GM12864 (cell line): ENCODE measurements around the gene PNRC2.
A peak's percentile ranks its signal among the peaks of the same experiment; 100 is the strongest.

Experiments used
- DNase-seq: peaks from one replicate; pipeline ENCODE4 v3.0.0-alpha.2; 2011; ENCODE audit warnings: low read depth
- H3K4me3 ChIP-seq: 2 replicates; pipeline ENCODE4 v1.5.1; 2011; ENCODE audit warnings: mild to moderate bottlenecking, low read depth, low read length, control low read depth
- TF ChIP-seq, protein P1 (sequence below): IDR thresholded peaks from 2 replicates; pipeline ENCODE4 v1.5.1; 2011; ENCODE audit warnings: low read depth, mild to moderate bottlenecking, moderate library complexity, low read length, control low read depth, inconsistent platforms; ENCODE audit errors: missing control alignments

The PNRC2 gene

DNA sequence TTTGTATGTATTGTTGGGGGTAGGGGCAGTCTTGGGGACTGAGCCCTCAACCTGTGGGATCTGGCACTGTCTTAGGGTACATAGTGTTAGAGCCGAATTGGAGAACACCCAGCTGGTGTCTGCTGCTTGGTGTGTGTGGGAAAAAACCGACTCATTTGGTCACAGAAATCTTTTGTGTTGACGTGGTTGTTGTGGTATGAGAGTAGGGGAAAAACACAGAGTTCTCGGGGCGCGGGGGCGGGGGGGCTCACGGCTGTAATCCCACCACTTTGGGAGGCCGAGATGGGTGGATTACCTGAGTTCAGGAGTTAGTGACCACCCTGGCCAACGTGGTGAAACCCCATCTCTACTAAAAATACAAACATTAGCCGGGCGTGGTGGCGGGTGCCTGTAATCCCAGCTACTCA is 35.8 kb downstream of the PNRC2 start:
- H3K4me3 ChIP-seq, result no peak overlapping the region
- TF ChIP-seq, protein P1, sequence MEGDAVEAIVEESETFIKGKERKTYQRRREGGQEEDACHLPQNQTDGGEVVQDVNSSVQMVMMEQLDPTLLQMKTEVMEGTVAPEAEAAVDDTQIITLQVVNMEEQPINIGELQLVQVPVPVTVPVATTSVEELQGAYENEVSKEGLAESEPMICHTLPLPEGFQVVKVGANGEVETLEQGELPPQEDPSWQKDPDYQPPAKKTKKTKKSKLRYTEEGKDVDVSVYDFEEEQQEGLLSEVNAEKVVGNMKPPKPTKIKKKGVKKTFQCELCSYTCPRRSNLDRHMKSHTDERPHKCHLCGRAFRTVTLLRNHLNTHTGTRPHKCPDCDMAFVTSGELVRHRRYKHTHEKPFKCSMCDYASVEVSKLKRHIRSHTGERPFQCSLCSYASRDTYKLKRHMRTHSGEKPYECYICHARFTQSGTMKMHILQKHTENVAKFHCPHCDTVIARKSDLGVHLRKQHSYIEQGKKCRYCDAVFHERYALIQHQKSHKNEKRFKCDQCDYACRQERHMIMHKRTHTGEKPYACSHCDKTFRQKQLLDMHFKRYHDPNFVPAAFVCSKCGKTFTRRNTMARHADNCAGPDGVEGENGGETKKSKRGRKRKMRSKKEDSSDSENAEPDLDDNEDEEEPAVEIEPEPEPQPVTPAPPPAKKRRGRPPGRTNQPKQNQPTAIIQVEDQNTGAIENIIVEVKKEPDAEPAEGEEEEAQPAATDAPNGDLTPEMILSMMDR, result no peak
- peak; percentile 35 for DNase-seq

DNA sequence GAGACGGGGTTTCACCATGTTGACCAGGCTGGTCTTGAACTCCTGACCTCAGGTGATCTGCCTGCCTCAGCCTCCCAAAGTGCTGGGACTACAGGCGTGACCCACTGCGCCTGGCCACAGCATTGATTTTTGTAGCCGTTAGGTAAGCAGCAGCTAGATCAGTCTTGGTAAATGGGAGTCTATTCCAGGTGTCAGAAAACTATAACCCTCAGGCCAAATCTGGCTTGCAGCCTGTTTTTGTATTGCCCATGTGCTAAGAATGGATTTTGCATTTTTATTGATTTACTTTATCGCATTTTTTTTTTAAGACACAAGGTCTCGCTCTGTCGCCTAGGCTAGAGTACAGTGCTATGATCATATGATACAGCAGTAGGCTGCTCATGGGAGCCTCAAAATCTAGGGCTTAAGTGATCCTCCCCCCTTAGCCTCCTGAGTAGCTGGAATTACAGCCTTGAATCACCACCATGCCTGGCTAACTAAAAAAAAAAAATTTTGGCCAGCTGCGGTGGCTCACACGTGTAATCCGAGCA is 37.1 kb downstream of the PNRC2 start:
- no peak for DNase-seq
- TF ChIP-seq, protein P1, result no peak
- no peak overlapping the region for H3K4me3 ChIP-seq

DNA sequence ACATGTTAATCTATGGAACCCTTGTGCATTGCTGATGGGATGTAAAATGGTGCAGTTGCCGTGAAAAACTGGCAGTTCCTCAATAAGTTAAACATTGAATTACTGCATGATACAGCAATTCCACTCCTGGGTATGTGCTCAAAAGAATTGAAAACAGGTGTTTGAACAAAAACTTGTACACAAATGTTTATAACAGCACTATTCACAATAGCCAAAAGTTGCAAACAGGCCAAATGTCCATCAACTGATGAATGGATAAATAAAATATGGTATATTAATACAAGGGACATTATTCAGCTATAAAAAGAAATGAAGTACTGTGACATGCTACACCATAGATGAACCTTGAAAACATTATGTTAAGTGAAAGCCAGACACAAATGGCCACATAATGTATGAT is 38.2 kb downstream of the PNRC2 start:
- TF ChIP-seq, protein P1, result no peak
- no peak for DNase-seq
- no peak overlapping the region for H3K4me3 ChIP-seq

DNA sequence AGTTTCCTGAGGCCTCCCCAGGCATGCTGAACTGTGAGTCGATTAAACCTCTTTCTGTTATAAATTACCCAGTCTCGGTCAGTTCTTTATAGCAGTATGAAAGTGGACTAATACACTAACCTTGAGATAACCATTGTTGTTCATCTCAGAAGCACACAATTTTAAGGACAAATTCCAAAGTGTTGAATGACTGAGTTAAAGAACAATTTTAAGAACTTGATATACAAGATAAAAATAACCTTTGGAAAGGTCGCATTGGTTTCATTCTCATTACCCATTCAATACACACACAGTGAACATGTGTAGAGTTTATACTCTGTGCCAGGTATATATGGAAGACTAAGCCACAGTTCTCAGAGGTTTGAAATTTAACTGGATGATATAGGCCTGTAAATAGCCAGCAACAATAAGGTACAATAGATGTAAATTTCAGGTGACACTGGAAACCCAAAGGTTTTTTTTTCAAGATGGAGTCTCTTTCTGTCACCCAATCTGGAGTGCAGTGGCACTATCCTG is 39.6 kb downstream of the PNRC2 start:
- TF ChIP-seq, protein P1, result no peak
- no peak for DNase-seq
- no peak overlapping the region for H3K4me3 ChIP-seq

DNA sequence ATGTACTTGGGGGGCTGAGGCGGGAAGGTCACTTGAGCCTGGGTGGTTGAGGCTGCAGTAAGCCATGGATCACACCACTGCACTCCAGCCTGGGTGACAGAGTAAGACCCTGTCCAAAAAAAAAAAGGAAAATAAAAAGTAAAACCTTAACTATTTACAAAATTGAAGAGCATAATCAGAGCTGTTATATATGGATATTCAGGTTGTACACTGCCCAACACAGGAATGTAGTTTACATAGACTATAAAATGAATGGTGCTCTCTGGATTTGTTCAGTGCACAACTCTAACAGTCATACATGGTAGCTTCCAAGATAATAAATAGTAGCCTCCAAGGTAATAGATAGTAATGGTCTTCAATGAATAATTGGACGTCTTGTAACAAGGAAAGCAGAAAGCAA is 43.1 kb downstream of the PNRC2 start:
- TF ChIP-seq, protein P1, result no peak
- DNase-seq, result no peak
- H3K4me3 ChIP-seq, result no peak overlapping the region

DNA sequence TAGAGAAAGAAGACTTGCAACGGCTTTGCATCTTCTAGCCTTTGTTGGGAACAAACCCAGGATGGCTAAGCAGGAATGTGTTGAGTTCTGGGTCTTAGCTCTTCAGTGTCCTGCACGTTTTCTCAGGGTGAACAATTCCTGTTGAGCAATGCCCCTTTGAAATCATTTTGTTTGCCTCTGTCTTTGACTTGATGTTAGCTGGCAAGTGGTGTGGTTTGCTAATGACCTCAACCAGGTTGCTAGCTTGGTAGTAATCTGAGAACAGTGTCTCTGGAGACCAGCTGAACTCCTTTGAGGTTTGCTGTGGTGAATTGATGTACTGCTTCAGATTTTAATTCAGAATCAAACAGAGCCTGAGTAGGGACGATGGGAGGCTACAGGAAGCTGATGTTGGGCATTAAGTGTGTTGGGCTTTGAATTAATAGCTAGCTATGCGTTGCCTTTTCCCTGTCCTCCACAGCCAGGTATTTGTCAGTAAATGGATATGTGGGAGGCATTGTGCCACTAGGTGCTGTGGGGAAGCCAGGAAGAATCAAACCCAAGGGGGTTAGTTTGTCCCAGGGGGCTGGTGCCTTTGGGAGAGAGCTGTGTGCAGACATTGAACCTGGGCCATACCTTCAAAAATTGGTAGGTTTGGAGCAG is 43.8 kb downstream of the PNRC2 start:
- TF ChIP-seq, protein P1, result no peak
- DNase-seq, result no peak

DNA sequence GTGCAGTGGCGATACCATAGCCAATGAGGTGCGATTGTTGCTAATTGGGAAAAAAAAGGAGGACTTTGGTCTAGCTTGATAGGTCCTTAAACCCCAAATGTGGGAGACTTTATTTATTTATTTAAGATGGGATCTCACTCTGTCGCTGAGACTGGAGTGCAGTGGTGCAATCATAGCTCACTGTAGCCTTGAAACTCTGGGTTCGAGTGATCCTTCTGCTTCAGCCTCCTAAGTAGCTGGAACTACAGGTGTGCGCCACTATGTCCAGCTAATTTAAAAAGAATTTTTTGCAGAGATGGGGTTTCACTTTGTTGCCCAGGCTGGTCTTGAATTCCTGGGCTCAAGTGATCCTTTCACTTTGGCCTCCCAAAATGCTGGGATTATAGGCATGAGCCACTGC is 44.5 kb downstream of the PNRC2 start:
- no peak for DNase-seq
- no peak overlapping the region for H3K4me3 ChIP-seq
- TF ChIP-seq, protein P1, result no peak

More for the DNA sequence above, 43.8 kb downstream of the PNRC2 start:
- H3K4me3 ChIP-seq, result no peak overlapping the region
